SK-N-SH (cell line): ENCODE results near the gene STAT2. TPM values are rescaled to one million over a fixed set of nuclear protein-coding genes. Genes with fewer than 3 reads are reported as not detected.
A peak's percentile ranks its signal among the peaks of the same experiment; 100 is the strongest.

Source experiments
- CTCF ChIA-PET: fragments of 300-600, 350-600 bp; formaldehyde crosslinking; extraction: SDS; loops from one replicate; lab custom pipeline; 2021; lab: Yijun Ruan, JAX
- POLR2A ChIA-PET: fragments of 350-600 bp; sonication (Branson Sonifier 250); formaldehyde crosslinking; extraction: SDS; loops from one replicate; lab custom pipeline; 2020; ENCODE audit warnings: antibody characterized with exemption, inconsistent platforms; lab: Yijun Ruan, JAX
- DNase-seq: peaks from one replicate; pipeline ENCODE4 v3.0.0; 2012
- H2AFZ ChIP-seq: fragments of 200-600 bp; sonication (generic); 2 replicates; pipeline ENCODE4 v1.8.1; 2016; ENCODE audit warnings: antibody characterized with exemption, mild to moderate bottlenecking, low read depth
- H3F3A ChIP-seq: fragments of 200-600 bp; sonication (generic); replicated peaks from 2 replicates; pipeline ENCODE3; 2016; ENCODE audit warnings: antibody characterized with exemption, mild to moderate bottlenecking; ENCODE audit not compliant: insufficient read depth
- H3K27ac ChIP-seq, 2 experiments: fragments of 200-500 bp in 1 of 2; fragments of 200-600 bp in 1 of 2; sonication (Bioruptor generic) in 1 of 2; sonication (generic), shearing (Covaris generic) in 1 of 2; 2 replicates each; pipeline versions ENCODE4 v1.5.1 to v1.6.1; 2014 to 2016; ENCODE audit warnings: low read depth in 2 of 2, inconsistent platforms in 1 of 2, low read length in 1 of 2, mild to moderate bottlenecking in 1 of 2, mixed read lengths in 1 of 2
- H3K27me3 ChIP-seq: fragments of 200-600 bp; sonication (generic), shearing (Covaris generic); 2 replicates; pipeline ENCODE4 v1.6.1; 2016; ENCODE audit warnings: mixed run types; ENCODE audit not compliant: insufficient read depth
- H3K36me3 ChIP-seq, 2 experiments: fragments of 200-500 bp in 1 of 2; fragments of 200-600 bp in 1 of 2; sonication (Bioruptor generic) in 1 of 2; sonication (generic) in 1 of 2; replicated peaks in 1 of 2; 2 replicates each; pipeline versions ENCODE3 to v1.5.1; 2014 to 2016; ENCODE audit warnings: low read length in 1 of 2, mild to moderate bottlenecking in 1 of 2; ENCODE audit not compliant: insufficient read depth in 2 of 2, control insufficient read depth in 1 of 2
- H3K4me1 ChIP-seq, 2 experiments: fragments of 200-500 bp in 1 of 2; fragments of 200-600 bp in 1 of 2; sonication (Bioruptor generic) in 1 of 2; sonication (generic), shearing (Covaris generic) in 1 of 2; 2 replicates each; pipeline versions ENCODE4 v1.5.1 to v1.6.1; 2014 to 2016; ENCODE audit warnings: low read depth in 1 of 2, low read length in 1 of 2, mixed run types in 1 of 2; ENCODE audit not compliant: insufficient read depth in 2 of 2, control insufficient read depth in 1 of 2
- H3K4me2 ChIP-seq: fragments of 200-600 bp; sonication (generic), shearing (Covaris generic); 2 replicates; pipeline ENCODE4 v1.6.1; 2017; ENCODE audit warnings: mixed run types
- H3K4me3 ChIP-seq, 2 experiments: fragments of 200-500 bp in 1 of 2; fragments of 200-600 bp in 1 of 2; sonication (Bioruptor generic) in 1 of 2; sonication (generic), shearing (Covaris generic) in 1 of 2; 2 replicates each; pipeline versions ENCODE4 v1.5.1 to v1.8.1; 2014 to 2016; ENCODE audit warnings: low read depth in 2 of 2, inconsistent platforms in 1 of 2, low read length in 1 of 2, mild to moderate bottlenecking in 1 of 2, mixed read lengths in 1 of 2, moderate library complexity in 1 of 2
- H3K79me2 ChIP-seq: fragments of 200-600 bp; sonication (generic); 2 replicates; pipeline ENCODE4 v1.8.1; 2017; ENCODE audit warnings: mild to moderate bottlenecking; ENCODE audit not compliant: insufficient read depth
- H3K9ac ChIP-seq: fragments of 200-600 bp; sonication (generic); 2 replicates; pipeline ENCODE4 v1.6.1; 2017; ENCODE audit warnings: mixed run types
- H3K9me2 ChIP-seq: fragments of 200-600 bp; sonication (generic); 2 replicates; pipeline ENCODE4 v1.6.1; 2017; ENCODE audit warnings: mixed run types
- H3K9me3 ChIP-seq: fragments of 200-600 bp; sonication (generic); 2 replicates; pipeline ENCODE4 v1.6.1; 2017; ENCODE audit warnings: mixed run types, mild to moderate bottlenecking, moderate library complexity
- H4K20me1 ChIP-seq: fragments of 200-600 bp; sonication (generic); 2 replicates; pipeline ENCODE4 v1.6.1; 2017; ENCODE audit warnings: mild to moderate bottlenecking, mixed run types; ENCODE audit not compliant: insufficient read depth
- EP300 ChIP-seq, 2 experiments: IDR thresholded peaks; 2 replicates each; pipeline versions ENCODE4 v1.4.0 to v1.6.1; 2012; ENCODE audit warnings: borderline replicate concordance in 1 of 2, low read depth in 1 of 2, low read length in 1 of 2
- GATA2 ChIP-seq: sonication (generic); formaldehyde crosslinking; IDR thresholded peaks from 2 replicates; pipeline ENCODE4 v1.5.0; 2020; ENCODE audit warnings: mild to moderate bottlenecking, missing genetic modification reagents
- IRF3 ChIP-seq: fragments of 150-350 bp; IDR thresholded peaks from 2 replicates; pipeline ENCODE4 v1.6.1; 2016; ENCODE audit warnings: mild to moderate bottlenecking, low read depth, low read length
- JUND ChIP-seq: IDR thresholded peaks from 2 replicates; pipeline ENCODE4 v1.4.0; 2012
- MEF2A ChIP-seq: IDR thresholded peaks from 2 replicates; pipeline ENCODE4 v1.4.0; 2012; ENCODE audit warnings: low read depth, borderline replicate concordance
- NFIC ChIP-seq: IDR thresholded peaks from 2 replicates; pipeline ENCODE4 v1.4.0; 2012; ENCODE audit warnings: borderline replicate concordance
- RAD21 ChIP-seq: IDR thresholded peaks from 2 replicates; pipeline ENCODE4 v1.6.1; 2012; ENCODE audit warnings: mild to moderate bottlenecking, low read length
- RCOR1 ChIP-seq: fragments of 150-350 bp; IDR thresholded peaks from 2 replicates; pipeline ENCODE4 v1.6.1; 2017; ENCODE audit warnings: antibody characterized with exemption, low read length
- RXRA ChIP-seq: IDR thresholded peaks from 2 replicates; pipeline ENCODE4 v1.4.0; 2012; ENCODE audit warnings: low read depth, mild to moderate bottlenecking, borderline replicate concordance
- SMC3 ChIP-seq: IDR thresholded peaks from 2 replicates; pipeline ENCODE4 v1.6.1; 2012; ENCODE audit warnings: low read depth, low read length, improper control_type of control experiment
- TAF1 ChIP-seq: IDR thresholded peaks from 2 replicates; pipeline ENCODE4 v1.6.1; 2012; ENCODE audit warnings: low read depth, mild to moderate bottlenecking, low read length, moderate library complexity, borderline replicate concordance
- WGBS: methylation state at CpG from one replicate; pipeline ENCODE4 v1.1.6; 2017; ENCODE audit warnings: low lambda C conversion rate; 5-methylcytosine and 5-hydroxymethylcytosine counted together
- polyA plus RNA-seq, 3 experiments: library from polyadenylated mRNA; depleted of rRNA; stranded (reverse); fragments of >200 nt; gene quantifications; 2 replicates each; pipeline ENCODE4 v1.2.3, GENCODE V29; 2012

The STAT2 gene
- polyA plus RNA-seq, 1 of the 3 experiments (the other 2 are of a cell fraction) = 58.1 TPM

GRCh38 chr12:56332512-56333196, 27.3 kb downstream of the STAT2 start:
- POLR2A ChIA-PET = interaction anchor here (0.6 to 3.1 kb wide), 9 partner anchors 8 to 155 kb away, joined by 3 to 26 read pairs (median 6); partner anchors contain the start of genes CNPY2, GLS2, STAT2 and TIMELESS

GRCh38 chr12:56330936-56331490, 28.9 kb downstream of the STAT2 start:
- Histone ChIP-seq H3K36me3 (peaks cover 0 to 15% of the 10 kb centered on the region in 2 experiments), H3K9me3 (no peaks in the 10 kb centered on the region), H3K4me2 (no peak overlapping the region), H3K4me3 (no peak overlapping the region), H3K27ac (no peak overlapping the region), H3K4me1 (peaks cover 4 to 8% of the 10 kb centered on the region in 2 experiments; a peak in 1 of 4 replicates), H3F3A (peaks cover 5% of the 10 kb centered on the region), H2AFZ (no peak overlapping the region), H3K79me2 (peaks cover 4% of the 10 kb centered on the region; the same call in 1 of the 2 replicates), H3K9me2 (no peaks in the 10 kb centered on the region), H3K27me3 (no peaks in the 10 kb centered on the region)
- WGBS = 91% methylated on average over 7 of the region's 7 CpGs
- ChIA-PET CTCF (interaction anchor here (0.9 kb wide), 1 partner anchor 133 kb away, joined by 4 read pairs; no protein-coding TSS in a partner anchor), POLR2A (no interaction called here)
- TF ChIP-seq IRF3 = no peak
- TF ChIP-seq, all 33 proteins: peak for 0
- no peak overlapping the region for H3K9ac ChIP-seq
- H4K20me1 ChIP-seq = no peaks in the 10 kb centered on the region
- no peak for DNase-seq

More at GRCh38 chr12:56332512-56333196, 27.3 kb downstream of the STAT2 start:
- Histone ChIP-seq H4K20me1 (no peaks in the 10 kb centered on the region), H3K9ac (peak overlapping the region; percentile 87), H3K36me3 (peaks cover 0 to 2% of the 10 kb centered on the region in 2 experiments), H3F3A (peaks cover 5% of the 10 kb centered on the region), H3K27me3 (no peaks in the 10 kb centered on the region), H3K4me1 (peaks cover 4 to 8% of the 10 kb centered on the region in 2 experiments; a peak in 1 of 4 replicates), H3K4me2 (peak overlapping the region; percentile 87), H3K9me3 (no peaks in the 10 kb centered on the region), H3K9me2 (no peaks in the 10 kb centered on the region), H2AFZ (peak overlapping the region; percentile 85; the same call in 1 of the 2 replicates), H3K4me3 (peak overlapping the region; percentile 61 to 73), H3K27ac (peak overlapping the region; percentile 84 to 97; a peak in 3 of 4 replicates), H3K79me2 (peaks cover 4% of the 10 kb centered on the region; the same call in 1 of the 2 replicates)
- no peak for DNase-seq
- no peak for TF ChIP-seq MEF2A
- no peak for TF ChIP-seq RCOR1
- TF ChIP-seq JUND = no peak
- no peak for TF ChIP-seq TAF1
- no peak for TF ChIP-seq NFIC
- TF ChIP-seq IRF3 = no peak
- TF ChIP-seq RAD21 = no peak
- no peak for TF ChIP-seq GATA2
- TF ChIP-seq EP300 (IDR thresholded peaks at IDR 0.05; ENCODE audit: borderline replicate concordance in 1 of 2, low read depth in 1 of 2, low read length in 1 of 2) = no peak
- no peak for TF ChIP-seq SMC3
- TF ChIP-seq RXRA = no peak
- CTCF ChIA-PET = interaction anchor here (0.6 to 2.2 kb wide), 5 partner anchors 12 to 131 kb away, joined by 3 to 17 read pairs (median 3); partner anchors contain the start of genes CNPY2 and RNF41
- 85% methylated on average over 11 of the region's 11 CpGs for WGBS
